SH-SY5Y (cell line): ENCODE results near the gene SERTAD3.

Experiments
- GATA2 ChIP-seq: IDR thresholded peaks from 2 replicates; pipeline ENCODE4 v1.6.1; 2011; ENCODE audit warnings: mild to moderate bottlenecking, low read depth, low read length
- GATA3 ChIP-seq: IDR thresholded peaks from 2 replicates; pipeline ENCODE4 v1.6.1; 2011; ENCODE audit warnings: low read depth, mild to moderate bottlenecking, low read length, moderate library complexity

DNA sequence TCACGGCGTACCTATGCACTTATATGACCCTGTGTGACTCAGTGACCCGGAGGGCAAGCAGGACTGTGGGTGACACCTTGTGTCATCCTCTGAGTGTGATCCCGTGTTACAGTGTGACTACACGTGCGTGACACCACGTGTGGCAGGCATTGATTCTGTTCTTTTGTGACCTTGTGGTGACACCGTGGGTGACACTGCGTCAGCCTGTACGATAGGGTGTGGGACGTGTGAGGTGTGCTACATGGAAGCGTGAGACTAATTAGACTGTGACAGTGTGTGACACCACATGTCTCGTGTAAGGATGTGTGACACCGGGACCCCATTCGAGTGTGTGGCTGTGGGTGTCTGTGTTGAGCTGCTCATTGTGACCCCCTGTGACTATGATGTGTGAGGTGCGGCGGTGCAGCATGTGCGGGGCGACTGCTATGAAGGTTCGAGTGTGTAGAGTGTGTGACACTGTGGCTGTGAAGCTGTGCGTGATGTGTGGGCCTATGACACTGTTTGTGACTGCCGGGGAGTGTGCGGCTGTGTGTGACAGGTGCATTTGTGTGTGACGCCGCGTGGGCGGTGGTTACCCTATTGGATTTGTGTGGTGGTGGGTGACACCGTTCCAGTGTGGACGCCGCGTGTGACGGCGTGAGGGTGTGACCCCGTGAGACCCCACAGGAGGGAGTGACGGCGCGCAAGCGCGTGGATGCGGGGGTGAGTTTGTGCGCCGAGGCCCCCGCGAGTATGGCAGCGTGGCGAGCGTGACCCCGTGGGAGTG lies 22.3 kb upstream of the SERTAD3 start:
- TF ChIP-seq GATA2 (no peak), GATA3 (no peak)
